HepG2 (cell line): ENCODE data around the gene U2AF1L4. TPM values are rescaled to one million over a fixed set of nuclear protein-coding genes. Genes with fewer than 3 reads are reported as not detected.

Source experiments
- ARID2 ChIP-seq: sonication (generic); formaldehyde crosslinking; IDR thresholded peaks from 2 replicates; pipeline ENCODE4 v1.8.1; 2022; ENCODE audit warnings: mild to moderate bottlenecking, missing genetic modification reagents, borderline replicate concordance
- CENPT ChIP-seq: sonication (generic); formaldehyde crosslinking; IDR thresholded peaks from 2 replicates; pipeline ENCODE4 v1.8.0; 2022; ENCODE audit warnings: low read depth, mild to moderate bottlenecking, moderate library complexity, missing genetic modification reagents
- DBP ChIP-seq: sonication (generic); formaldehyde crosslinking; IDR thresholded peaks from 2 replicates; pipeline ENCODE4 v1.4.0; 2020; ENCODE audit warnings: missing genetic modification reagents; ENCODE audit errors: not compliant biosample characterization
- EED ChIP-seq: sonication (generic); formaldehyde crosslinking; IDR thresholded peaks from 2 replicates; pipeline ENCODE4 v1.5.0; 2020; ENCODE audit warnings: mild to moderate bottlenecking, missing genetic modification reagents
- KMT2A ChIP-seq: sonication (generic); formaldehyde crosslinking; IDR thresholded peaks from 2 replicates; pipeline ENCODE4 v1.4.0; 2020; ENCODE audit warnings: missing genetic modification reagents
- MAZ ChIP-seq, 2 experiments: sonication (generic) in 1 of 2; formaldehyde crosslinking in 1 of 2; IDR thresholded peaks; 2 replicates each; pipeline versions ENCODE4 v1.5.0 to v1.6.1; 2012 to 2020; ENCODE audit warnings: low read depth in 2 of 2, mild to moderate bottlenecking in 2 of 2, borderline replicate concordance in 1 of 2, improper control_type of control experiment in 1 of 2, low read length in 1 of 2, missing genetic modification reagents in 1 of 2, moderate library complexity in 1 of 2
- MEIS1 ChIP-seq: sonication (generic); formaldehyde crosslinking; IDR thresholded peaks from 2 replicates; pipeline ENCODE4 v1.9.0; 2021; ENCODE audit warnings: mild to moderate bottlenecking, missing genetic modification reagents, moderate library complexity, borderline replicate concordance
- NR2F6 ChIP-seq, 2 experiments: IDR thresholded peaks; 2 replicates each; pipeline ENCODE4 v1.6.1; 2016; ENCODE audit warnings: antibody characterized with exemption in 1 of 2, mild to moderate bottlenecking in 1 of 2
- RBM39 ChIP-seq: fragments of 200-400 bp; formaldehyde crosslinking; IDR thresholded peaks from one replicate; pipeline ENCODE4 v1.6.1; 2018; ENCODE audit warnings: antibody characterized with exemption, mild to moderate bottlenecking, low read depth, low read length; ENCODE audit not compliant: poor library complexity, severe bottlenecking
- RFX5 ChIP-seq: IDR thresholded peaks from 2 replicates; pipeline ENCODE4 v1.6.1; 2011; ENCODE audit warnings: low read depth, low read length, improper control_type of control experiment
- SALL2 ChIP-seq: sonication (generic); formaldehyde crosslinking; IDR thresholded peaks from 2 replicates; pipeline ENCODE4 v1.8.1; 2023; ENCODE audit warnings: mild to moderate bottlenecking, missing genetic modification reagents, inconsistent platforms
- THRA ChIP-seq: sonication (generic); formaldehyde crosslinking; IDR thresholded peaks from 2 replicates; pipeline ENCODE4 v1.4.0; 2020; ENCODE audit warnings: missing genetic modification reagents, borderline replicate concordance
- UBTF ChIP-seq: sonication (generic); formaldehyde crosslinking; IDR thresholded peaks from 2 replicates; pipeline ENCODE4 v1.4.0; 2020; ENCODE audit warnings: mild to moderate bottlenecking, missing genetic modification reagents
- ZBTB3 ChIP-seq: sonication (generic); formaldehyde crosslinking; IDR thresholded peaks from 2 replicates; pipeline ENCODE4 v1.4.0; 2020; ENCODE audit warnings: low read depth, mild to moderate bottlenecking, moderate library complexity, missing genetic modification reagents, borderline replicate concordance
- ZBTB37 ChIP-seq: sonication (generic); formaldehyde crosslinking; IDR thresholded peaks from 2 replicates; pipeline ENCODE4 v1.4.0; 2020; ENCODE audit warnings: mild to moderate bottlenecking, missing genetic modification reagents
- ZC3H13 ChIP-seq: sonication (generic); formaldehyde crosslinking; IDR thresholded peaks from 2 replicates; pipeline ENCODE4 v1.8.1; 2023; ENCODE audit warnings: mild to moderate bottlenecking, missing genetic modification reagents, moderate library complexity
- ZFAT ChIP-seq: sonication (generic); formaldehyde crosslinking; conservative IDR thresholded peaks from 2 replicates; pipeline ENCODE4 v1.8.1; 2023; ENCODE audit warnings: missing genetic modification reagents, inconsistent platforms
- ZNF382 ChIP-seq: sonication (generic); formaldehyde crosslinking; IDR thresholded peaks from 2 replicates; pipeline ENCODE4 v1.5.0; 2020; ENCODE audit warnings: missing genetic modification reagents, mild to moderate bottlenecking, borderline replicate concordance
- ZNF446 ChIP-seq: sonication (generic); formaldehyde crosslinking; IDR thresholded peaks from 2 replicates; pipeline ENCODE4 v1.5.0; 2020; ENCODE audit warnings: mild to moderate bottlenecking, missing genetic modification reagents
- ZNF556 ChIP-seq: sonication (generic); formaldehyde crosslinking; IDR thresholded peaks from 2 replicates; pipeline ENCODE4 v1.4.0; 2020; ENCODE audit warnings: mild to moderate bottlenecking, missing genetic modification reagents, borderline replicate concordance
- ZNF557 ChIP-seq: sonication (generic); formaldehyde crosslinking; IDR thresholded peaks from 2 replicates; pipeline ENCODE4 v1.4.0; 2020; ENCODE audit warnings: missing genetic modification reagents
- ZNF879 ChIP-seq: sonication (generic); formaldehyde crosslinking; IDR thresholded peaks from 2 replicates; pipeline ENCODE4 v1.8.1; 2023; ENCODE audit warnings: missing genetic modification reagents
- ZSCAN31 ChIP-seq: sonication (generic); formaldehyde crosslinking; IDR thresholded peaks from 2 replicates; pipeline ENCODE4 v1.5.0; 2020; ENCODE audit warnings: low read depth, mild to moderate bottlenecking, missing genetic modification reagents
- polyA plus RNA-seq, 8 experiments: library from polyadenylated mRNA; depleted of rRNA in 3 of 8; stranded (reverse) in 7 of 8; unstranded in 1 of 8; fragments of >200 nt; fragmentation: Illumina TruSeq in 4 of 8; extraction: Trizol in 4 of 8; gene quantifications; 2 replicates each; pipeline versions ENCODE4 v1.2.1 to v1.2.3, GENCODE V29; 2011 to 2016; ENCODE audit warnings: low read depth in 4 of 8, missing spikeins in 1 of 8, mixed read lengths in 1 of 8; ENCODE audit not compliant: insufficient read depth in 1 of 8
- total RNA-seq, 5 experiments: library from RNA; depleted of rRNA; stranded (reverse); fragments of >200 nt; fragmentation: Illumina TruSeq; extraction: Trizol; gene quantifications; 2 replicates each; pipeline ENCODE4 v1.2.3, GENCODE V29; 2016; ENCODE audit warnings: low read depth in 1 of 5

U2AF1L4 gene
- total and polyA plus RNA-seq, 2 of the 13 experiments (the other 11 are each of a cell fraction or from before 2014, with no cell fraction given) = 7.9 to 15.4 TPM

GRCh38 chr19:35740423-35741202 is 4.6 kb downstream of the U2AF1L4 start (continued):
- TF ChIP-seq ZNF879 (CRISPR knock-in tag) (no peak), MEIS1 (peak; percentile 29; the same call in 1 of the 2 replicates), SALL2 (CRISPR knock-in tag) (no peak), ZBTB37 (no peak), ZSCAN31 (CRISPR knock-in tag) (peak; percentile 36; the same call in 1 of the 2 replicates), ZBTB3 (CRISPR knock-in tag) (no peak), ZFAT (CRISPR knock-in tag) (no peak), ZC3H13 (CRISPR knock-in tag) (no peak), KMT2A (CRISPR knock-in tag) (0 out of 2 replicates have a peak, but pooled peaks have one; percentile 36), ZNF382 (CRISPR knock-in tag) (no peak), ARID2 (CRISPR knock-in tag) (no peak), ZNF556 (CRISPR knock-in tag) (no peak), EED (CRISPR knock-in tag) (no peak), RBM39 (no peak), RFX5 (peak; percentile 69), THRA (no peak), NR2F6 (IDR thresholded peaks at IDR 0.05) (no peak; the same call in 1 of the 2 replicates), NR2F6 (CRISPR knock-in tag; IDR thresholded peaks at IDR 0.05) (no peak; the same call in 1 of the 2 replicates), MAZ (IDR thresholded peaks at IDR 0.05; ENCODE audit: borderline replicate concordance, low read depth, low read length) (peak; percentile 49; the same call in 1 of the 2 replicates), MAZ (CRISPR knock-in tag; IDR thresholded peaks at IDR 0.05; ENCODE audit: low read depth) (peak; percentile 79), ZNF446 (CRISPR knock-in tag) (no peak), ZNF557 (CRISPR knock-in tag) (no peak), CENPT (CRISPR knock-in tag) (no peak), UBTF (CRISPR knock-in tag) (peak; percentile 79), DBP (CRISPR knock-in tag) (no peak)
